GM06990 (cell line): Measurements from ENCODE around the gene ADORA1.

Experiments used
- DNase-seq: peaks from one replicate; pipeline ENCODE4 v3.0.0-alpha.2; 2011; ENCODE audit not compliant: insufficient read length; ENCODE audit errors: extremely low read depth
- H3K27me3 ChIP-seq: replicated peaks from 2 replicates; pipeline ENCODE4 v1.6.0; 2011; ENCODE audit warnings: low read length; ENCODE audit not compliant: control insufficient read depth, insufficient read depth
- H3K36me3 ChIP-seq: 2 replicates; pipeline ENCODE4 v1.5.1; 2011; ENCODE audit warnings: low read length; ENCODE audit not compliant: control insufficient read depth, insufficient read depth
- H3K4me3 ChIP-seq: replicated peaks from 2 replicates; pipeline ENCODE4 v1.5.1; 2011; ENCODE audit warnings: low read depth, mild to moderate bottlenecking, control low read depth, low read length
- TF ChIP-seq, protein P1 (sequence below): IDR thresholded peaks from 2 replicates; pipeline ENCODE4 v1.5.1; 2011; ENCODE audit warnings: low read length, control low read depth, mild to moderate bottlenecking, inconsistent platforms; ENCODE audit not compliant: insufficient read depth, poor library complexity, severe bottlenecking

ADORA1 gene

DNA sequence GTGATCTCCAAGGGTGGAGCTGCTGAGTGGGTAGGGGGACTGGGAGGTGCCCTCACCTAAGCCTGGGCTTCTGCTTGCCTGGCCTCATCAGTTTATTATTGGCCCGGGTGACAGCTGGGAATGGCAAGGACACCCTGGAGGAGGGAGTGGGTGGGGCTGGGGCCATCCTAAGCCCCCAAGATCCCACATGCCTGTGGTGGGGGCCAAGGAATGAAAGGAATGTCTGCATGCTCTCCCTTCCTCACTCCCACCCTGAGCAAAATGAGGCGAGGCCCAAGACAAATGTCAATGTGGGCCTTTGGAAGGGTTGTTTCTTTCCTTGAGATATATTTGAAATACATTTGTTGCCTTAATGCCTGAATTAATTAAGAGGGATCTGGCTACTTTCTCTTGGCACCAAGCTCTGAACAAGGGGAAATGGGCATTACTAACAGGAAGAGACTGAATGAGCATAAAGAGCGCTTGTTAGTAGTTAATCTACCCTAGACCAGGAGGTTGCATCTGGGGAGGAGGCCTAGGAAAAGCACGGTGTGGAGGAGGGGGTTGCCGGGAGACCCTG, 78.7 kb downstream of the ADORA1 start:
- no peaks in the 10 kb centered on the region for H3K36me3 ChIP-seq
- H3K4me3 ChIP-seq, result no peak overlapping the region
- TF ChIP-seq, protein P1, sequence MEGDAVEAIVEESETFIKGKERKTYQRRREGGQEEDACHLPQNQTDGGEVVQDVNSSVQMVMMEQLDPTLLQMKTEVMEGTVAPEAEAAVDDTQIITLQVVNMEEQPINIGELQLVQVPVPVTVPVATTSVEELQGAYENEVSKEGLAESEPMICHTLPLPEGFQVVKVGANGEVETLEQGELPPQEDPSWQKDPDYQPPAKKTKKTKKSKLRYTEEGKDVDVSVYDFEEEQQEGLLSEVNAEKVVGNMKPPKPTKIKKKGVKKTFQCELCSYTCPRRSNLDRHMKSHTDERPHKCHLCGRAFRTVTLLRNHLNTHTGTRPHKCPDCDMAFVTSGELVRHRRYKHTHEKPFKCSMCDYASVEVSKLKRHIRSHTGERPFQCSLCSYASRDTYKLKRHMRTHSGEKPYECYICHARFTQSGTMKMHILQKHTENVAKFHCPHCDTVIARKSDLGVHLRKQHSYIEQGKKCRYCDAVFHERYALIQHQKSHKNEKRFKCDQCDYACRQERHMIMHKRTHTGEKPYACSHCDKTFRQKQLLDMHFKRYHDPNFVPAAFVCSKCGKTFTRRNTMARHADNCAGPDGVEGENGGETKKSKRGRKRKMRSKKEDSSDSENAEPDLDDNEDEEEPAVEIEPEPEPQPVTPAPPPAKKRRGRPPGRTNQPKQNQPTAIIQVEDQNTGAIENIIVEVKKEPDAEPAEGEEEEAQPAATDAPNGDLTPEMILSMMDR, result no peak
- H3K27me3 ChIP-seq, result no peaks in the 10 kb centered on the region
- DNase-seq, result no peak

DNA sequence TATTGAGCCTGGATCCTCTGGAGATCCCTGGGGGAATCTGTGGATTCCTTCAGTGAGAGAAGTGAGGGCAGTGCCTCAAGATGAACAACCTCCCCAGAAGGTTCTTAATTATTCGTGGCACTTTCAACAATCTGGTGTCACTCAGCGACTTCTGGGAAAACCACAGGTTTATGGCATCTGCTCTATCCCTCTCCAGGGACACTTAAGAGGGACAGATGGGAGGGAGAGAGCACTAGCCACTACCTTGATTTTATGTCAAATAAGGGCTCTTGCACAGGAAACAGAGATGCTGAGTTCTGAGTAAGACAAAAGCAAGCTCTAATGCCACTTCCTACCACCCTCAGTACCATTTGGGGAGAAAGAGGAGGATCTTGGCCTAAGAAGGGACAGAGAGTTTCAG, 80.2 kb downstream of the ADORA1 start:
- TF ChIP-seq, protein P1, result no peak

DNA sequence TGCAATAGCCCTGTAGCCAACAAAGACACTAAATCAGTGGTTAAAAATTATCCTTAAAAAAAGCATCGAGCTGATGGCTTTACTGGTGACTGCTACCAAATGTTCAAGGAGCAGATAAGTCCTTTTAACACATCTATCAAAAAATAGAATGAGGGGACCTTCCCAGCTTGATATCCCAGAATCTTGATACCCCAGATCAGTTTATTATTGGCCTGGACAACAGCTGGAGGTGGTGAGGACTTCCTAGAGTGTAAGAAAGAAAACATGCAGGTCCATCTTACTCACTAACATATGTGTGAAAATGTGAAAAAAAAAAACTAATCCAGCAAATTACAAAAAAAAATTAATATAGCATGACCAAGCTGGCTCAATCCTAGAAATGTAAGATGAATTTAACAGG, 80.7 kb downstream of the ADORA1 start:
- Histone ChIP-seq H3K27me3 (no peaks in the 10 kb centered on the region), H3K36me3 (no peaks in the 10 kb centered on the region), H3K4me3 (no peak overlapping the region)
- TF ChIP-seq, protein P1, result no peak
- DNase-seq, result no peak

More for the DNA sequence above, 80.2 kb downstream of the ADORA1 start:
- H3K36me3 ChIP-seq, result no peaks in the 10 kb centered on the region
- H3K4me3 ChIP-seq, result no peak overlapping the region
- no peak for DNase-seq
- no peaks in the 10 kb centered on the region for H3K27me3 ChIP-seq

DNA sequence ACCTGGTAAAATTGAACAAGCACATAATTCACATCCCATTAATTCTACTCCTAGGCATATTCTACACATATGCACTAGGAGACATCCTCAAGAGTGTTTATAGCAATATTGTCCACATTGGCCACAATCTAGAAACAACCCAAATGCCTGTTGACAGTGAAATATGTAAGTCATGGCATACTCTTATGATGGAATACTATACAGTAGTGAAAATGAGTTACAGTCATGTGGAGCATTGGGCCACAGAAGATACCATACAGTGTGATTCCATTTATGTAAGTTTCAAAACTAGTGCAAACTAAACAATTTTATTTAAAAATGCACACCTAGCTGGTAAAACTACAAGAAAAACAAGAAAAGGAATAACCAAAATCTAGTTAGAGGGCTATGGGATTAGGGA, 82.8 kb downstream of the ADORA1 start:
- DNase-seq, result no peak

DNA sequence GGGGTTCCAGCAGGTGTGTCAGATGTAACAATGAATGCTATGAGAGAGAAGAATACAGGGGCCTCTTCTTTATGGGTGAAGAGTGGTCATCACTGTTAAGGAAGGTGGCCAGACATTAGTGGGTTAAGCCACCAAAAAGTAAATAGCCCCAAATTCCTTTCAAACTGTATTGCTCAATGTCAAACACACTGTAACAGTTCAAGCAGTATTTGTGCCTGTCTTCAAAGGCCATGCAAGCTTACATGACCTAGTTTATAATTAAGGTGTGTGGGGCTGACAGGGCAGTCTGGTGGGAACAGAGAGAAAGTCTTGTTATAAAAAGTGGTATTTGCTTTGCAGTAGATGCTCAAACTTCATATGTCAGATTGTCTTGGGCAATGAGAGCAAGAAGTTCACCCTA, 83.5 kb downstream of the ADORA1 start:
- H3K36me3 ChIP-seq, result no peaks in the 10 kb centered on the region
- H3K4me3 ChIP-seq, result no peak overlapping the region
- DNase-seq, result no peak
- H3K27me3 ChIP-seq, result no peaks in the 10 kb centered on the region; the same call in 1 of the 2 replicates
- TF ChIP-seq, protein P1, result no peak

More for the DNA sequence above, 82.8 kb downstream of the ADORA1 start:
- TF ChIP-seq, protein P1, result no peak
- Histone ChIP-seq H3K36me3 (no peaks in the 10 kb centered on the region), H3K27me3 (no peaks in the 10 kb centered on the region), H3K4me3 (no peak overlapping the region)

DNA sequence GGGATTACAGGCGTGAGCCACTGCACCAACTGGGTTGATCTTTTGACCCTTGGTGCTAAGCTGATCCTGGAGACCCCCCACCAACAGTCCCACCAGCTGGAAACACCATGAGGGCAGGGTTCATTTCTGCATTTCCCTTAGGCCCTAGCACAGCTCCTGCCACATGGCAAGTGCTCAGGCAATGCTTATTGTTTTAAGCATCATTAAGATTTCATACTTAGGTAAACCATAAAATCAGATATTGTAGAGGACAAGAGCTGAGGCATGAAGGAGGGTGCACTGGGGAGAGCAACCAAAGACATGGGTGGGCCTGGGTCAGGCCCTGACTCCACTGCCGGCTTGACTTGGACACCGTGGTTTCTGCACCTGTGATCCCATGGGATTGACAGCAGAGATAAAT, 84.3 kb downstream of the ADORA1 start:
- Histone ChIP-seq H3K27me3 (no peaks in the 10 kb centered on the region; the same call in 1 of the 2 replicates), H3K4me3 (no peak overlapping the region), H3K36me3 (no peaks in the 10 kb centered on the region)
- DNase-seq, result no peak
- TF ChIP-seq, protein P1, result no peak
